Central memory CD8-positive, alpha-beta T cell (primary cell): ENCODE results near the gene TMPRSS9.

Experiments used
- ATAC-seq: fragments of 150-1000 bp; cut with Tn5 transposase; replicated peaks from 2 replicates; pipeline ENCODE4 v1.10.0; 2022; ENCODE audit warnings: mild to moderate bottlenecking, moderate FRiP score, moderate number of reproducible peaks; ENCODE audit not compliant: poor library complexity, severe bottlenecking; ENCODE audit errors: extremely low read depth
- DNase-seq, 2 donors: peaks; one replicate each; pipeline ENCODE4 v3.0.0; 2021; ENCODE audit warnings: low spot score in 2 of 2
- H3K27ac Mint-ChIP-seq: one replicate; pipeline ENCODE4 v1.8.0; 2022; ENCODE audit warnings: low read depth, mild to moderate bottlenecking, moderate library complexity, mixed read lengths
- H3K27me3 Mint-ChIP-seq: one replicate; pipeline ENCODE4 v1.8.0; 2022; ENCODE audit warnings: mixed read lengths
- H3K36me3 Mint-ChIP-seq: one replicate; pipeline ENCODE4 v1.8.0; 2022; ENCODE audit warnings: mild to moderate bottlenecking, moderate library complexity, mixed read lengths; ENCODE audit not compliant: insufficient read depth
- H3K4me1 Mint-ChIP-seq: one replicate; pipeline ENCODE4 v1.8.0; 2022; ENCODE audit warnings: mixed read lengths
- H3K4me3 Mint-ChIP-seq: one replicate; pipeline ENCODE4 v1.8.0; 2022; ENCODE audit warnings: mild to moderate bottlenecking, moderate library complexity, mixed read lengths
- H3K9me3 Mint-ChIP-seq: one replicate; pipeline ENCODE4 v1.8.0; 2022; ENCODE audit warnings: mixed read lengths

The TMPRSS9 gene

GRCh38 chr19:2362970-2363300 lies 2.9 kb downstream of the TMPRSS9 start:
- no peak for ATAC-seq
- Mint-ChIP-seq H3K4me1 (no peaks in the 10 kb centered on the region), H3K27ac (no peak overlapping the region), H3K36me3 (no peaks in the 10 kb centered on the region), H3K27me3 (peaks cover 18% of the 10 kb centered on the region), H3K9me3 (no peaks in the 10 kb centered on the region), H3K4me3 (no peak overlapping the region)
- DNase-seq = no peak

DNA sequence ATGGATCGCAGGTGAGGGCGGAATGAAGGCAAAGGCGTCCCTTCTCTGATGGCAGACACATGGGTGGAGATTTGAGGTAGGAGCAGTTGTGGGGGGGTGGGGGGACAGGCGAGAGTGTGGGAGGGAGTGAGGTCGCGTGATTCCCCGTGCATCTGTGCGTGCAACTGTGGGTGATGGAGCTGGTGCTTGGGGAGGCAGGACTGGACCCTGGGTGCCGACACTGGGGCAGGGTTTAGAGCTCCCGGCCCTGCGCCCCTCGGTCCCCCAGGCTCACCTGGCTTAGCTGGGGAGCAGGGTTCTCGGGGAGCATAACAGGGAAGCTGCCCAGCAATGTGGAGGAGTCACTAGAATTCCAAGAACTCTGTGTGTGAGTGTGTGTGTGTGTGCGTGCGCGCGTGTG lies 3.4 kb downstream of the TMPRSS9 start:
- no peak overlapping the region for H3K4me3 Mint-ChIP-seq
- no peaks in the 10 kb centered on the region for H3K9me3 Mint-ChIP-seq
- H3K27me3 Mint-ChIP-seq = peaks cover 23% of the 10 kb centered on the region
- no peak overlapping the region for H3K27ac Mint-ChIP-seq
- ATAC-seq (no peak), DNase-seq (no peak)
- H3K36me3 Mint-ChIP-seq = no peaks in the 10 kb centered on the region
- H3K4me1 Mint-ChIP-seq = no peaks in the 10 kb centered on the region

DNA sequence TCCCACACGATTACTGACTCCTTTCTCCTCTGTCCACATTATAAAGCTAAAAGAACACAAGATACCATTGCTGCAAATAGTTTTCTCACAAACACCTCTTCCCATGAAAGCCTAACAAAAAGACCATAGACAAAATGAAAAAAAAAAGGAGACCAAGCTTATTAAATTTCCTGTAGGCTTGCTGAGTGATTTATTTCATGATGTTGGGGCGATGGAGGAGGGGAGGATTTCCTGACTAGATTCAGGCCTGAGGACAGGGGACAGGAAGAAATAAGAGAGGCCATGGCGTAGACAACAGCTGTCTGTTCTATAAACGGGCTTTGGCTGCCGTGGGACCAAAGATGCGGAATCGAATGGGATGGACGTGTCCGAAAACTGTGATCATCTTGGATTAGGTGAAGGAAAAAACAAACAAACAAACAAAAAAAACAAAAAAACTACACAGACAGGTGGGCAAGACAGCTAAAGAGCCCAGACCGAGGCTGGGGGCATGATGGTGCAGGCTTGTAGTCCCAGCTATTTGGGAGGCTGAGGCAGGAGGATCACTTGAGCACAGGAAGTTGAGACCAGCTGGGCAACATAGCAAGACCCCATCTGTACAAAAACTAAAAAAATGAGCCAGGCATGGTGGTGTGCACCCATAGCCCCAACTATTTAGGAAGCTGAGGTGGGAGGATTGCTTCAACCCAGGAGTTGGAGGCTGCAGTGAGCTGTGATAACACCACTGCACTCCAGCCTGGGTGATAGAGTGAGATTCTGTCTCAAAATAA lies 5.3 kb downstream of the TMPRSS9 start:
- H3K27me3 Mint-ChIP-seq = peaks cover 22% of the 10 kb centered on the region
- no peak overlapping the region for H3K27ac Mint-ChIP-seq
- ATAC-seq = no peak
- H3K4me1 Mint-ChIP-seq = no peaks in the 10 kb centered on the region
- no peak for DNase-seq
- no peaks in the 10 kb centered on the region for H3K36me3 Mint-ChIP-seq
- no peak overlapping the region for H3K4me3 Mint-ChIP-seq
- no peaks in the 10 kb centered on the region for H3K9me3 Mint-ChIP-seq

GRCh38 chr19:2371656-2372055 lies 11.6 kb downstream of the TMPRSS9 start:
- Mint-ChIP-seq H3K36me3 (peaks cover 2% of the 10 kb centered on the region), H3K9me3 (no peaks in the 10 kb centered on the region), H3K4me3 (no peak overlapping the region), H3K27ac (no peak overlapping the region), H3K27me3 (peaks cover 8% of the 10 kb centered on the region), H3K4me1 (no peaks in the 10 kb centered on the region)
- ATAC-seq (no peak), DNase-seq (no peak)

- Mint-ChIP-seq H3K4me1 (no peaks in the 10 kb centered on the region), H3K27me3 (peaks cover 8% of the 10 kb centered on the region), H3K9me3 (no peaks in the 10 kb centered on the region), H3K36me3 (peaks cover 2% of the 10 kb centered on the region), H3K4me3 (no peak overlapping the region), H3K27ac (no peak overlapping the region)
- DNase-seq = no peak
- ATAC-seq = no peak
Measured at GRCh38 chr19:2372076-2372612, 12.1 kb downstream of the TMPRSS9 start.

GRCh38 chr19:2374808-2375207 lies 14.7 kb downstream of the TMPRSS9 start:
- H3K36me3 Mint-ChIP-seq = peaks cover 4% of the 10 kb centered on the region
- ATAC-seq = no peak
- H3K4me3 Mint-ChIP-seq = no peak overlapping the region
- no peak for DNase-seq
- H3K27me3 Mint-ChIP-seq = peaks cover 7% of the 10 kb centered on the region
- H3K27ac Mint-ChIP-seq = no peak overlapping the region
- peaks cover 6% of the 10 kb centered on the region for H3K9me3 Mint-ChIP-seq
- H3K4me1 Mint-ChIP-seq = no peaks in the 10 kb centered on the region

DNA sequence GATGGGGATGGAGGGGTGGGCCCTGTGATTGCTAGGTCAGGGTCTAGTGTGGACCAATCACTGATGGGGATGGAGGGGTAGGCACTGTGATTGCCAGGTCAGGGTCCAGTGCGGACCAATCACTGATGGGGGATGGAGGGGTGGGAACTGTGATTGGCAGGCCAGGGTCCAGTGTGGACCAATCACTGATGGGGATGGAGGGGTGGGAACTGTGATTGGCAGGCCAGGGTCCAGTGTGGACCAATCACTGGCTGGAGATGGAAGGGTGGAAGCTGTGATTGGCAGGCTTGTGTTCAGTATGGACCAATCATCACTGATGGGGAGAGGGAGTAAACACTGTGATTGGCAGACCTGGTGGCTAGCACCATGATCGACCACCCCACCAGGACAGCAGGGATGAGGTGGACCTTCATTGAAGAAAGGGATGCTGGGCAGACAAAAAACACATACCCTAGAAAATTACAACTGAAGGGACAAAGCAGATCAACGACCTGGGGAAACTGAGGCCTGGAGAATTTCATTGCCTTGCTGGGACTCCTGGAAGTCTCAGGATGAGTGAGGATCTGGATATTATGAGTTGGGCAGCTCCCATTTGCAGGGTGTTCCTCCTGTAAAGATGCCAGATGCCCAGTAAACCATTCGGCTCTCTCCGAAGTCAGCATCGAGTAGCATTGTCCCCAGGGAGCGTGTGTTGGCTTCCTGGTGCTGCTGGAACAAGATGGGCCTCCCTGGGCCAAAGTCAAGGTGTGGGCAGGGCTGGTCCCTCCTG lies 15.5 kb downstream of the TMPRSS9 start:
- no peak overlapping the region for H3K4me3 Mint-ChIP-seq
- no peaks in the 10 kb centered on the region for H3K4me1 Mint-ChIP-seq
- ATAC-seq (no peak), DNase-seq (no peak)
- no peak overlapping the region for H3K27ac Mint-ChIP-seq
- peaks cover 4% of the 10 kb centered on the region for H3K36me3 Mint-ChIP-seq
- H3K9me3 Mint-ChIP-seq = peaks cover 7% of the 10 kb centered on the region
- H3K27me3 Mint-ChIP-seq = peaks cover 10% of the 10 kb centered on the region

GRCh38 chr19:2376784-2377519 lies 16.9 kb downstream of the TMPRSS9 start:
- Mint-ChIP-seq H3K4me3 (no peak overlapping the region), H3K4me1 (no peaks in the 10 kb centered on the region), H3K27ac (peak overlapping the region; percentile 53), H3K27me3 (peaks cover 10% of the 10 kb centered on the region), H3K36me3 (peaks cover 6% of the 10 kb centered on the region), H3K9me3 (peaks cover 11% of the 10 kb centered on the region)
- DNase-seq (no peak), ATAC-seq (no peak)

- peaks cover 4% of the 10 kb centered on the region for H3K36me3 Mint-ChIP-seq
- H3K27me3 Mint-ChIP-seq = peaks cover 10% of the 10 kb centered on the region
- H3K9me3 Mint-ChIP-seq = peaks cover 11% of the 10 kb centered on the region
- H3K27ac Mint-ChIP-seq = no peak overlapping the region
- H3K4me1 Mint-ChIP-seq = no peaks in the 10 kb centered on the region
- DNase-seq (no peak), ATAC-seq (no peak)
- no peak overlapping the region for H3K4me3 Mint-ChIP-seq
Measured at GRCh38 chr19:2380567-2380966, 20.5 kb downstream of the TMPRSS9 start.

GRCh38 chr19:2381148-2381820 lies 21.2 kb downstream of the TMPRSS9 start:
- peaks cover 11% of the 10 kb centered on the region for H3K9me3 Mint-ChIP-seq
- no peak overlapping the region for H3K4me3 Mint-ChIP-seq
- H3K36me3 Mint-ChIP-seq = peaks cover 4% of the 10 kb centered on the region
- DNase-seq (no peak), ATAC-seq (no peak)
- no peaks in the 10 kb centered on the region for H3K4me1 Mint-ChIP-seq
- H3K27ac Mint-ChIP-seq = no peak overlapping the region
- peaks cover 10% of the 10 kb centered on the region for H3K27me3 Mint-ChIP-seq

- Mint-ChIP-seq H3K4me1 (no peaks in the 10 kb centered on the region), H3K27ac (no peak overlapping the region), H3K4me3 (no peak overlapping the region), H3K36me3 (peaks cover 2% of the 10 kb centered on the region), H3K9me3 (peaks cover 11% of the 10 kb centered on the region), H3K27me3 (peaks cover 10% of the 10 kb centered on the region)
- DNase-seq = no peak
- ATAC-seq = no peak
Measured at GRCh38 chr19:2382530-2383222, 22.6 kb downstream of the TMPRSS9 start.
